T-helper 17 cell (primary cell): ENCODE data around the gene LMTK2. TPM values are rescaled to one million over a fixed set of nuclear protein-coding genes. Genes with fewer than 3 reads are reported as not detected.
"Not testable (repeated sequence)": the region's sequence is repeated elsewhere in the genome, so short reads cannot be mapped to it uniquely, and the experiment has no call there.

Source experiments
- ATAC-seq: fragments of 150-1000 bp; cut with Tn5 transposase; 2 replicates; pipeline ENCODE4 v1.10.0; 2021; ENCODE audit warnings: mild to moderate bottlenecking, moderate library complexity
- DNase-seq, 3 donors: peaks; one replicate each; pipeline versions ENCODE4 v3.0.0 to v3.0.0-alpha.2; 2020 to 2021
- H3K9me3 ChIP-seq: one replicate; pipeline ENCODE4 v1.7.0; 2013; ENCODE audit warnings: low read length, mild to moderate bottlenecking; ENCODE audit not compliant: control insufficient read depth, poor library complexity, severe bottlenecking
- H3K27ac Mint-ChIP-seq: one replicate; pipeline ENCODE4 v1.8.0; 2022; ENCODE audit warnings: mild to moderate bottlenecking, moderate library complexity, mixed read lengths
- H3K27me3 Mint-ChIP-seq: one replicate; pipeline ENCODE4 v1.8.0; 2022; ENCODE audit warnings: mixed read lengths
- H3K36me3 Mint-ChIP-seq: one replicate; pipeline ENCODE4 v1.8.0; 2022; ENCODE audit warnings: low read depth, mixed read lengths
- H3K4me1 Mint-ChIP-seq: one replicate; pipeline ENCODE4 v1.8.0; 2022; ENCODE audit warnings: mild to moderate bottlenecking, mixed read lengths
- H3K4me3 Mint-ChIP-seq: one replicate; pipeline ENCODE4 v1.8.0; 2022; ENCODE audit warnings: mild to moderate bottlenecking, moderate library complexity, mixed read lengths
- total RNA-seq, 4 donors: library from RNA in 2 of 4; stranded (reverse) in 2 of 4; gene quantifications; one replicate each; pipeline ENCODE4 v1.2.3 and lab custom pipeline; 2022 to 2026

The LMTK2 gene
- total RNA-seq, 2 donors from 2014 or later = 16.6 to 35.0 TPM

- Mint-ChIP-seq H3K27ac (no peak overlapping the region), H3K36me3 (peaks cover 4% of the 10 kb centered on the region), H3K4me3 (no peak overlapping the region), H3K27me3 (no peaks in the 10 kb centered on the region), H3K4me1 (peaks cover 23% of the 10 kb centered on the region)
- ATAC-seq = no peak
- no peak for DNase-seq
- H3K9me3 ChIP-seq = no peaks in the 10 kb centered on the region
These were observed 9.3 kb downstream of the LMTK2 start for GRCh38 chr7:98115746-98116525.

GRCh38 chr7:98116656-98117461 lies 10.2 kb downstream of the LMTK2 start:
- H3K9me3 ChIP-seq = no peaks in the 10 kb centered on the region
- Mint-ChIP-seq H3K27ac (no peak overlapping the region), H3K4me1 (peaks cover 17% of the 10 kb centered on the region), H3K4me3 (no peak overlapping the region), H3K27me3 (no peaks in the 10 kb centered on the region), H3K36me3 (peaks cover 4% of the 10 kb centered on the region)
- no peak for DNase-seq
- no peak for ATAC-seq

- H3K4me1 Mint-ChIP-seq = peaks cover 27% of the 10 kb centered on the region
- no peak overlapping the region for H3K27ac Mint-ChIP-seq
- DNase-seq (no peak), ATAC-seq (no peak)
- H3K36me3 Mint-ChIP-seq = no peaks in the 10 kb centered on the region
- no peaks in the 10 kb centered on the region for H3K9me3 ChIP-seq
- no peak overlapping the region for H3K4me3 Mint-ChIP-seq
- H3K27me3 Mint-ChIP-seq = no peaks in the 10 kb centered on the region
These were observed 12.7 kb downstream of the LMTK2 start for GRCh38 chr7:98119256-98119918.

GRCh38 chr7:98120559-98120958 lies 13.9 kb downstream of the LMTK2 start:
- peaks cover 22% of the 10 kb centered on the region for H3K4me1 Mint-ChIP-seq
- H3K4me3 Mint-ChIP-seq = no peak overlapping the region
- H3K9me3 ChIP-seq = no peaks in the 10 kb centered on the region
- no peaks in the 10 kb centered on the region for H3K27me3 Mint-ChIP-seq
- ATAC-seq (no peak), DNase-seq (no peak)
- peaks cover 2% of the 10 kb centered on the region for H3K36me3 Mint-ChIP-seq
- no peak overlapping the region for H3K27ac Mint-ChIP-seq

GRCh38 chr7:98121388-98121787 lies 14.7 kb downstream of the LMTK2 start:
- ATAC-seq, H3K27ac Mint-ChIP-seq, H3K36me3 Mint-ChIP-seq, DNase-seq, H3K27me3 Mint-ChIP-seq, H3K9me3 ChIP-seq, H3K4me3 Mint-ChIP-seq: not testable (repeated sequence)
- H3K4me1 Mint-ChIP-seq = peaks cover 22% of the 10 kb centered on the region

- Mint-ChIP-seq H3K4me1 (peaks cover 22% of the 10 kb centered on the region), H3K27me3 (no peaks in the 10 kb centered on the region), H3K27ac (no peak overlapping the region), H3K4me3 (no peak overlapping the region), H3K36me3 (peaks cover 2% of the 10 kb centered on the region)
- DNase-seq (no peak), ATAC-seq (no peak)
- no peaks in the 10 kb centered on the region for H3K9me3 ChIP-seq
These were observed 16.7 kb downstream of the LMTK2 start for GRCh38 chr7:98123365-98123696.

GRCh38 chr7:98125759-98126158 lies 19.1 kb downstream of the LMTK2 start:
- H3K9me3 ChIP-seq = no peaks in the 10 kb centered on the region
- Mint-ChIP-seq H3K4me1 (peaks cover 30% of the 10 kb centered on the region), H3K27ac (no peak overlapping the region), H3K27me3 (no peaks in the 10 kb centered on the region), H3K4me3 (no peak overlapping the region), H3K36me3 (peaks cover 6% of the 10 kb centered on the region)
- ATAC-seq = no peak
- no peak for DNase-seq

- ATAC-seq = no peak
- Mint-ChIP-seq H3K4me1 (peaks cover 37% of the 10 kb centered on the region), H3K27ac (no peak overlapping the region), H3K36me3 (peaks cover 6% of the 10 kb centered on the region), H3K4me3 (no peak overlapping the region), H3K27me3 (no peaks in the 10 kb centered on the region)
- H3K9me3 ChIP-seq = no peaks in the 10 kb centered on the region
- no peak for DNase-seq
These were observed 19.9 kb downstream of the LMTK2 start for GRCh38 chr7:98126311-98127142.

- Mint-ChIP-seq H3K4me1 (peaks cover 46% of the 10 kb centered on the region), H3K27ac (no peak overlapping the region), H3K27me3 (no peaks in the 10 kb centered on the region), H3K4me3 (no peak overlapping the region), H3K36me3 (peaks cover 6% of the 10 kb centered on the region)
- H3K9me3 ChIP-seq = no peaks in the 10 kb centered on the region
- DNase-seq (no peak), ATAC-seq (no peak)
These were observed 21.7 kb downstream of the LMTK2 start for GRCh38 chr7:98128346-98128745.

GRCh38 chr7:98130959-98131358 lies 24.3 kb downstream of the LMTK2 start:
- DNase-seq = no peak
- H3K9me3 ChIP-seq = no peaks in the 10 kb centered on the region
- Mint-ChIP-seq H3K27me3 (no peaks in the 10 kb centered on the region), H3K4me3 (no peak overlapping the region), H3K36me3 (peaks cover 4% of the 10 kb centered on the region), H3K27ac (no peak overlapping the region), H3K4me1 (peaks cover 50% of the 10 kb centered on the region)
- ATAC-seq = no peak

- Mint-ChIP-seq H3K27me3 (no peaks in the 10 kb centered on the region), H3K4me1 (peaks cover 50% of the 10 kb centered on the region), H3K36me3 (peaks cover 9% of the 10 kb centered on the region), H3K4me3 (peak overlapping the region; percentile 85), H3K27ac (peak overlapping the region; percentile 9)
- peak; percentile 83 for ATAC-seq
- no peaks in the 10 kb centered on the region for H3K9me3 ChIP-seq
- no peak for DNase-seq
These were observed 26.5 kb downstream of the LMTK2 start for GRCh38 chr7:98133181-98133580.

GRCh38 chr7:98133621-98134303 lies 27.1 kb downstream of the LMTK2 start:
- no peak for DNase-seq
- Mint-ChIP-seq H3K4me1 (peaks cover 50% of the 10 kb centered on the region), H3K4me3 (peak overlapping the region; percentile 85), H3K27me3 (no peaks in the 10 kb centered on the region), H3K27ac (peak overlapping the region; percentile 9), H3K36me3 (peaks cover 9% of the 10 kb centered on the region)
- no peaks in the 10 kb centered on the region for H3K9me3 ChIP-seq
- ATAC-seq = peak; percentile 15
